Osteoblast (primary cell): ENCODE data around the gene HOXB9. TPM values are rescaled to one million over a fixed set of nuclear protein-coding genes. Genes with fewer than 3 reads are reported as not detected.

ENCODE experiments used
- DNase-seq: peaks from one replicate; pipeline ENCODE4 v3.0.0; 2011; ENCODE audit warnings: low spot score, mixed read lengths; ENCODE audit not compliant: insufficient read length; ENCODE audit errors: missing footprints
- H2AFZ ChIP-seq: 2 replicates; pipeline ENCODE4 v1.6.0; 2011; ENCODE audit warnings: mild to moderate bottlenecking, low read length
- H3K27ac ChIP-seq: 2 replicates; pipeline ENCODE4 v1.5.1; 2011; ENCODE audit warnings: mild to moderate bottlenecking, low read depth, low read length, moderate library complexity
- H3K27me3 ChIP-seq: 2 replicates; pipeline ENCODE4 v1.6.0; 2012; ENCODE audit warnings: mild to moderate bottlenecking, control low read depth, inconsistent platforms, low read length, moderate library complexity; ENCODE audit not compliant: insufficient read depth
- H3K36me3 ChIP-seq: 2 replicates; pipeline ENCODE4 v1.5.1; 2011; ENCODE audit warnings: mild to moderate bottlenecking, low read length, control low read depth, moderate library complexity; ENCODE audit not compliant: insufficient read depth
- H3K4me1 ChIP-seq: 2 replicates; pipeline ENCODE4 v1.5.1; 2011; ENCODE audit warnings: mild to moderate bottlenecking, low read length, control low read depth, moderate library complexity; ENCODE audit not compliant: insufficient read depth
- H3K4me2 ChIP-seq: 2 replicates; pipeline ENCODE4 v1.6.0; 2011; ENCODE audit warnings: mild to moderate bottlenecking, low read length; ENCODE audit not compliant: insufficient read depth
- H3K4me3 ChIP-seq: fragments of 200-600 bp; sonication (generic); 3 replicates; pipeline ENCODE4 v1.5.1; 2012; ENCODE audit warnings: mild to moderate bottlenecking, low read length, inconsistent platforms; ENCODE audit not compliant: insufficient read depth
- H3K79me2 ChIP-seq: 2 replicates; pipeline ENCODE4 v1.6.0; 2012; ENCODE audit warnings: mild to moderate bottlenecking, low read length, control low read depth, inconsistent platforms; ENCODE audit not compliant: insufficient read depth
- H3K9me3 ChIP-seq: 2 replicates; pipeline ENCODE4 v1.5.1; 2011; ENCODE audit warnings: low read depth, low read length, control low read depth
- H4K20me1 ChIP-seq: 2 replicates; pipeline ENCODE4 v1.6.0; 2012; ENCODE audit warnings: mild to moderate bottlenecking, low read length, control low read depth; ENCODE audit not compliant: insufficient read depth
- total RNA-seq: library from RNA; depleted of rRNA; stranded (reverse); fragments of >200 nt; gene quantifications from 2 replicates; pipeline ENCODE4 v1.2.3, GENCODE V29; 2012
- TF ChIP-seq, protein P1 (sequence below): IDR thresholded peaks from 2 replicates; pipeline ENCODE4 v1.5.1; 2011; ENCODE audit warnings: mild to moderate bottlenecking, low read depth, low read length, moderate library complexity; ENCODE audit errors: extremely low read depth

Gene HOXB9
- total RNA-seq, 1 donor = not detected

DNA sequence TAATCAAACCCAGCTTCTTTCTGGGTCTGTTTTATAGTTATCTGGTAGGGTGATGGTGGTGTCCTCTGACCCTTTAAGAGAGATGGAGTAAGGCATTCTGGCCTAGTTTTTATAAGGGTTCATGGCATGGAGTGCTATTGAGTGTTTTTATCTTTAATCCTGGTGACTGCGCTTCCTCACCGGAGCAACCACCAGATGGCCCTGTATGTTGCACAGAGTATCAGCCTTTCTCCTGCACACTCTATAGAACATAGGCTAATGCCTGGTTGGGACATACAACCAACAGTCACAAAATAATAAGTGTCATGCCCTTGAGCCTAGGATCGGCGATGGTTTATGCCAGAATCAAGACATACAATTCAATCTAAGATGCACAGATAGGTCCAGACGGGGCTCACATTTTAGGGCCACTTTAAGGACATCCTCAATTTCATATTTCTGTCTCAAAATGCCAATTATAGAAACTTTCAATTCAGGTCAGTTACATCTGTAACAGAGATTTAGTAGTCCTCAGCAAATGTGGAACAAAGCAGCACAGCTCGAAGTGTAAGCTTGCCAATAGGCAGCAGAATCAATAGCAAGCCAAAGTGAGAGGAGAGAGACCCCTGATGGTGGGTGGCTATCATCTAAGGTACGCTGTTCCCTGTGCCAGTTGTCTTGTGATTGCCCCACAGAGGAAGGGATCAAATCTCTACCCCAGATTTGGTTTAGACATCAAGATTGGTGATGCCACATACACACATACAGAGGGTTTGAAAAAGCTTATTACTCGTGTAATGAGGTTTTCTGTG is 37.2 kb upstream of the HOXB9 start:
- H3K9me3 ChIP-seq = no peaks in the 10 kb centered on the region
- H3K27me3 ChIP-seq = peaks cover 27% of the 10 kb centered on the region
- H4K20me1 ChIP-seq = no peaks in the 10 kb centered on the region

DNA sequence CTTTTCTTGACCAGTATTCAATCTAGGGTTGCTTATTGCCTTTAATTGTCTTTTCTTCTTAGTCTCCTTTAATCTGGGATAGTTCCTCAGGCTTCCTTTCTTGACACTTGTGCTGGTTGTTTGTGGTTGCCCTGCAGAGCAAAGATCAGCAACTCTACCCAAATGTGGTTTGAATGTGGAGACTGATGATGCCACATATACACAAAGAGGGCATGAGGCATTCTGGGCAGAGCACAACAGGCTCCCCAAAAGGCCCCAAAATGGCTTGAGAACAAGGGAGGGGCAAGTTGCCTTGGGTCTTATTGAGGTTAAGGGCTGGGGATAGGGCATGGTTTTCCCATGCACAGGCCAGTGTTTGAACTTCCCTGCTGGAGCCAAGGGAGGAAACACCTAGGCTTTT is 29.8 kb upstream of the HOXB9 start:
- Histone ChIP-seq H3K36me3 (no peaks in the 10 kb centered on the region), H3K4me3 (no peak overlapping the region), H3K4me2 (no peak overlapping the region), H3K9me3 (no peaks in the 10 kb centered on the region), H3K27ac (no peak overlapping the region), H2AFZ (no peak overlapping the region), H3K27me3 (peaks cover 19% of the 10 kb centered on the region), H4K20me1 (no peaks in the 10 kb centered on the region), H3K79me2 (no peaks in the 10 kb centered on the region), H3K4me1 (no peaks in the 10 kb centered on the region)
- TF ChIP-seq, protein P1, sequence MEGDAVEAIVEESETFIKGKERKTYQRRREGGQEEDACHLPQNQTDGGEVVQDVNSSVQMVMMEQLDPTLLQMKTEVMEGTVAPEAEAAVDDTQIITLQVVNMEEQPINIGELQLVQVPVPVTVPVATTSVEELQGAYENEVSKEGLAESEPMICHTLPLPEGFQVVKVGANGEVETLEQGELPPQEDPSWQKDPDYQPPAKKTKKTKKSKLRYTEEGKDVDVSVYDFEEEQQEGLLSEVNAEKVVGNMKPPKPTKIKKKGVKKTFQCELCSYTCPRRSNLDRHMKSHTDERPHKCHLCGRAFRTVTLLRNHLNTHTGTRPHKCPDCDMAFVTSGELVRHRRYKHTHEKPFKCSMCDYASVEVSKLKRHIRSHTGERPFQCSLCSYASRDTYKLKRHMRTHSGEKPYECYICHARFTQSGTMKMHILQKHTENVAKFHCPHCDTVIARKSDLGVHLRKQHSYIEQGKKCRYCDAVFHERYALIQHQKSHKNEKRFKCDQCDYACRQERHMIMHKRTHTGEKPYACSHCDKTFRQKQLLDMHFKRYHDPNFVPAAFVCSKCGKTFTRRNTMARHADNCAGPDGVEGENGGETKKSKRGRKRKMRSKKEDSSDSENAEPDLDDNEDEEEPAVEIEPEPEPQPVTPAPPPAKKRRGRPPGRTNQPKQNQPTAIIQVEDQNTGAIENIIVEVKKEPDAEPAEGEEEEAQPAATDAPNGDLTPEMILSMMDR = no peak
- no peak for DNase-seq

More for the DNA sequence above, 37.2 kb upstream of the HOXB9 start:
- no peak overlapping the region for H3K4me2 ChIP-seq
- no peak overlapping the region for H3K4me3 ChIP-seq
- TF ChIP-seq, protein P1 = peak; percentile 21
- no peak for DNase-seq
- H2AFZ ChIP-seq = no peak overlapping the region
- no peaks in the 10 kb centered on the region for H3K79me2 ChIP-seq
- no peak overlapping the region for H3K27ac ChIP-seq
- no peaks in the 10 kb centered on the region for H3K36me3 ChIP-seq
- no peaks in the 10 kb centered on the region for H3K4me1 ChIP-seq

DNA sequence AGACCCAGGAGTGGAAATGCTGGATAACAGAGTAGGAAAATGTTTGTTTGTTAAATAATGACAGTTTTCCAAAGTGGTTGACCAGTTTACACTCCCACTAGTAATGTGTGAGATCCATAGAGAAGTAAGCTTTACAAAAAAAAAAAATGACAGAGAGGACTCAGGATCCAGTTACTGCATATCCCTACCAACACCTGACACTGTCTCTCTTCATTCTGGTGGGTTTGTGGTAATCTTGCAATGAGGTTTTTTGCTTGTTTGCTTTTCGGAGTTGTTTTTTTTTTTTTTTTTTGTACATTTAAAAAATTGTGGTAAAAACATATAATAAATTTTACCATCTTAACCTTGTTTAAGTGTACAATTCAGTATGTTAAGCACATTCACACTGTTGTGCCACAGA is 23.6 kb upstream of the HOXB9 start:
- Histone ChIP-seq H3K4me1 (peaks cover 3% of the 10 kb centered on the region), H2AFZ (no peak overlapping the region), H3K4me2 (no peak overlapping the region), H3K4me3 (no peak overlapping the region), H3K36me3 (no peaks in the 10 kb centered on the region), H3K9me3 (no peaks in the 10 kb centered on the region), H3K27me3 (peaks cover 60% of the 10 kb centered on the region), H3K27ac (no peak overlapping the region), H4K20me1 (no peaks in the 10 kb centered on the region), H3K79me2 (no peaks in the 10 kb centered on the region)
- no peak for DNase-seq
- TF ChIP-seq, protein P1 = no peak

DNA sequence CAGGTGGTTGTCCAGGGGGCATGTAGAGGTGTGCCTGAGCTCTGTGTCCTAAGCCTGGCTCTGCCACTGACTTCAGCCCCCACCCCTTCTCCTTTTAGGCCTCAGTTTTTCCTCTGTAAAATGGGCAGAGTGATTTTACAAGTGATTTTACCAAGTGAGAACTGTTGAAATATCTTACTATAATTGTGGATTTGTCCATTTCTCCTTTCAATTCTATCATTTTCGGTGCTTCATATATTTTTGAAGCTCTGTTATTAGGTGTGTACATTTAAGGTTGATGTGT is 21.7 kb upstream of the HOXB9 start:
- H3K4me1 ChIP-seq = peaks cover 3% of the 10 kb centered on the region
- no peak overlapping the region for H3K4me3 ChIP-seq
- H2AFZ ChIP-seq = no peak overlapping the region
- no peaks in the 10 kb centered on the region for H3K79me2 ChIP-seq
- no peaks in the 10 kb centered on the region for H3K9me3 ChIP-seq
- TF ChIP-seq, protein P1 = no peak
- peaks cover 77% of the 10 kb centered on the region for H3K27me3 ChIP-seq
- H4K20me1 ChIP-seq = no peaks in the 10 kb centered on the region
- H3K36me3 ChIP-seq = no peaks in the 10 kb centered on the region
- peak overlapping the region; percentile 75 for H3K4me2 ChIP-seq
- no peak overlapping the region for H3K27ac ChIP-seq
- DNase-seq = no peak
